Measurements from ENCODE around the gene LSM6. TPM values are rescaled to one million over a fixed set of nuclear protein-coding genes. Genes with fewer than 3 reads are reported as not detected.

The LSM6 gene
- total RNA-seq: 44.2 and 77.1 TPM in 2 replicates

DNA sequence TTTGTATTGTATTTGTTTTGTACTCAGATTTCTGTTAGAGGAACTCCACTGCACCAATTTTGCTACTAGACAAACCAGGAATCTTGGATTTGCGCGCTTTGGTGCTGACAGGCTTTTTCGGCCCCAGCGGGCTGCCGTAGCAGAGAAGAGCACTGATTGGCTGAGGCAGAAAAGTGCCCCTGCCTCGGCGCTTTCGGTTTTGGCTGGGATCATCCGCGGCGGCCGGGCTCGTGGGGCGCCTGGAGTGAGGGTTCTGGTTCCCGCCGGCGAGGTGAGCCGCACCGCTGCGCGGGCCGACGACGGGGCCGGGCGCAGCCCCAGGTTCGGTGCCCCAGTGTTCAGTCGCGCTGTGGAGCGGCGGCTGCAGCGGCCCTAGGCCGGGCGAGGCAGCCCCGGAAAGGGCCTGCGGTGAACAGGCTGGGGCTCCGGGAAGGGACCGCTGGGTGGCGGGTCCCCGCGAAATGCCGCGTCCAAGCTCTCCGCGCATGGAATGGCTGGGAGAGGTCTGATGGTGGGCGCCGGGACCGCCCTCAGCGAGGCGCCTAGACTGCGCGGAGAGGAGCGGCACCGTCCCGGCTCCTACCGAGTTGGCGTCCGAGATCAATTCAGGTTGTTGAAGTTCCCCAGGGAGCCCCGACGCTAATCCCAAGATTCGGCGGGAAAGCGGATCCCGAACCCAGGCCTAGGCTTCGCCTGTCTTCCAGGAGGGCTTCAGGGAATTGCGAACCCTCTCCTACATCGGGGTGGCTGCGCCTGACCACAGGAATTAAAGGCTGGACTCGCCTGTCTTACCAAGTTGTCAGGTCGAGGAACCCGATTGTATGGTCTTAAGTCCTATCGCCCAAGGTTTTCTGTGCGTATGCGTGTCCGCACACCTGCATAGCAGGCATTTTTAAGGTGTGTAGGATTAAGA, at the start of gene LSM6:
Gene LSM6, plus strand, starts transcription at position 178 of the 913 bp plus-strand sequence. CDS start 7,204 bp downstream, outside the sequence.

DNA sequence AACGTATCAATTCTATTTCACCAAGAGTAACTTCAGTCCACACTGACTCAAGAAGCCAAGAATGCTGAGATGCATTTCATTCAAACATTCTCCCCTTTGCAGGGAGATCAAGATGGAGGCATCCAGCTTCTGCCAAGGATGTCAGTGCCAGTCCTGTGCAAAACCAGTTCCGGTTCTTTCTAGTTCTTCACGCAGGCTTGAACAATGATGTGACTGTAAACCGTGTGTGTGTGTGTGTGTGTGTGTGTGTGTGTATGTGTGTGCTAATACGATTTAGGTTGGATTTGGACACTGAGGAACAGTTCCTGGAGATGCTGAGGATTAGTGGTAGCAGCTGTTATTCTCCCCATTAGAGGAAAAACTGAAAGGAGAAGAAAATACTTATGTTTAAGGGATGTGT, 38.7 kb downstream of the LSM6 start, which contains the start of gene REELD1:
Gene REELD1, plus strand, starts transcription at position 301 of the 400 bp plus-strand sequence. CDS start 2,415 bp downstream, outside the sequence.

Other genes with a start within 250 kb of the LSM6 start
- 3.2 and 5.0 TPM in 2 replicates for gene ZNF827, start 236.9 kb upstream of the LSM6 start, total RNA-seq
- gene REELD1, start 38.8 kb downstream of the LSM6 start, total RNA-seq: not detected in 2 replicates

Measured in epithelial cell of umbilical artery (primary cell).